22Rv1 (cell line): ENCODE data around the gene INSL4.

Experiments
- ZFX ChIP-seq: fragments of 450-650 bp; IDR thresholded peaks from 2 replicates; pipeline ENCODE4 v1.6.1; 2017; ENCODE audit warnings: antibody characterized with exemption, borderline replicate concordance
- TF ChIP-seq, protein P1 (sequence below): fragments of 450-650 bp; IDR thresholded peaks from 2 replicates; pipeline ENCODE4 v1.5.1; 2017; ENCODE audit warnings: mild to moderate bottlenecking

GRCh38 chr9:5263351-5264218 lies 32.4 kb downstream of the INSL4 start:
- TF ChIP-seq, protein P1, sequence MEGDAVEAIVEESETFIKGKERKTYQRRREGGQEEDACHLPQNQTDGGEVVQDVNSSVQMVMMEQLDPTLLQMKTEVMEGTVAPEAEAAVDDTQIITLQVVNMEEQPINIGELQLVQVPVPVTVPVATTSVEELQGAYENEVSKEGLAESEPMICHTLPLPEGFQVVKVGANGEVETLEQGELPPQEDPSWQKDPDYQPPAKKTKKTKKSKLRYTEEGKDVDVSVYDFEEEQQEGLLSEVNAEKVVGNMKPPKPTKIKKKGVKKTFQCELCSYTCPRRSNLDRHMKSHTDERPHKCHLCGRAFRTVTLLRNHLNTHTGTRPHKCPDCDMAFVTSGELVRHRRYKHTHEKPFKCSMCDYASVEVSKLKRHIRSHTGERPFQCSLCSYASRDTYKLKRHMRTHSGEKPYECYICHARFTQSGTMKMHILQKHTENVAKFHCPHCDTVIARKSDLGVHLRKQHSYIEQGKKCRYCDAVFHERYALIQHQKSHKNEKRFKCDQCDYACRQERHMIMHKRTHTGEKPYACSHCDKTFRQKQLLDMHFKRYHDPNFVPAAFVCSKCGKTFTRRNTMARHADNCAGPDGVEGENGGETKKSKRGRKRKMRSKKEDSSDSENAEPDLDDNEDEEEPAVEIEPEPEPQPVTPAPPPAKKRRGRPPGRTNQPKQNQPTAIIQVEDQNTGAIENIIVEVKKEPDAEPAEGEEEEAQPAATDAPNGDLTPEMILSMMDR, result peak; percentile 27
- no peak for TF ChIP-seq ZFX
